Uterus (tissue), 4 donors: ENCODE data around the gene AGPAT3. TPM values are rescaled to one million over a fixed set of nuclear protein-coding genes. Genes with fewer than 3 reads are reported as not detected.

Experiments
- DNase-seq, 2 donors: peaks; one replicate each; pipeline ENCODE4 v3.0.0-alpha.2; 2019 to 2020
- H3K27ac ChIP-seq, 2 donors: fragments of 200-600 bp; sonication (generic); 1 replicate in 1 of 2; 2 replicates in 1 of 2; pipeline ENCODE4 v1.5.1; 2016 to 2018
- H3K27me3 ChIP-seq, 2 donors: fragments of 200-600 bp; sonication (generic); one replicate each; pipeline ENCODE4 v1.5.1; 2018 to 2019; ENCODE audit warnings: control low read depth in 1 of 2
- H3K36me3 ChIP-seq, 2 donors: fragments of 200-600 bp; sonication (generic); one replicate each; pipeline ENCODE4 v1.5.1; 2019; ENCODE audit warnings: control low read depth in 1 of 2
- H3K4me1 ChIP-seq, 2 donors: fragments of 200-600 bp; sonication (generic); one replicate each; pipeline ENCODE4 v1.5.1; 2018 to 2019; ENCODE audit warnings: control low read depth in 1 of 2
- H3K4me3 ChIP-seq, 2 donors: fragments of 200-600 bp; sonication (generic); 1 replicate in 1 of 2; 2 replicates in 1 of 2; pipeline ENCODE4 v1.5.1; 2018 to 2019; ENCODE audit warnings: mild to moderate bottlenecking in 1 of 2
- H3K9me3 ChIP-seq, 2 donors: fragments of 200-600 bp; sonication (generic); one replicate each; pipeline ENCODE4 v1.5.1; 2019; ENCODE audit warnings: control low read depth in 1 of 2
- POLR2A ChIP-seq, 2 donors: fragments of 450-650 bp; IDR thresholded peaks; one replicate each; pipeline ENCODE4 v1.6.1; 2016; ENCODE audit warnings: antibody characterized with exemption in 2 of 2, mild to moderate bottlenecking in 1 of 2, moderate library complexity in 1 of 2
- intact Hi-C: fragments of 100-400 bp; cut with DNase I; formaldehyde crosslinking; loops from one replicate; pipeline ENCODE4 v1.15.1; 2023; ENCODE audit warnings: low total_unique reads
- total RNA-seq, 4 donors: library from RNA; depleted of rRNA in 3 of 4; stranded (reverse); fragments of >200 nt in 3 of 4; gene quantifications; one replicate each; pipeline versions ENCODE4 v1.1.0 to v1.2.4, GENCODE V29; 2014 to 2023
- TF ChIP-seq, protein P1 (sequence below), 4 experiments: fragments of 200-600 bp in 2 of 4; fragments of 450-650 bp in 2 of 4; sonication (generic) in 2 of 4; IDR thresholded peaks; one replicate each; pipeline ENCODE4 v1.5.1; 2016 to 2019; ENCODE audit warnings: antibody characterized with exemption in 4 of 4, mild to moderate bottlenecking in 2 of 4, moderate library complexity in 1 of 4
- donor health status: DM: yes; HTN: yes; CAD: no.

AGPAT3 gene
- total RNA-seq, 4 donors from 2014 or later = 6.8 to 43.4 (median 28.4) TPM

- peak in 1 of 2 donors; percentile 18 for TF ChIP-seq POLR2A (IDR thresholded peaks at IDR 0.05)
- TF ChIP-seq, protein P1, sequence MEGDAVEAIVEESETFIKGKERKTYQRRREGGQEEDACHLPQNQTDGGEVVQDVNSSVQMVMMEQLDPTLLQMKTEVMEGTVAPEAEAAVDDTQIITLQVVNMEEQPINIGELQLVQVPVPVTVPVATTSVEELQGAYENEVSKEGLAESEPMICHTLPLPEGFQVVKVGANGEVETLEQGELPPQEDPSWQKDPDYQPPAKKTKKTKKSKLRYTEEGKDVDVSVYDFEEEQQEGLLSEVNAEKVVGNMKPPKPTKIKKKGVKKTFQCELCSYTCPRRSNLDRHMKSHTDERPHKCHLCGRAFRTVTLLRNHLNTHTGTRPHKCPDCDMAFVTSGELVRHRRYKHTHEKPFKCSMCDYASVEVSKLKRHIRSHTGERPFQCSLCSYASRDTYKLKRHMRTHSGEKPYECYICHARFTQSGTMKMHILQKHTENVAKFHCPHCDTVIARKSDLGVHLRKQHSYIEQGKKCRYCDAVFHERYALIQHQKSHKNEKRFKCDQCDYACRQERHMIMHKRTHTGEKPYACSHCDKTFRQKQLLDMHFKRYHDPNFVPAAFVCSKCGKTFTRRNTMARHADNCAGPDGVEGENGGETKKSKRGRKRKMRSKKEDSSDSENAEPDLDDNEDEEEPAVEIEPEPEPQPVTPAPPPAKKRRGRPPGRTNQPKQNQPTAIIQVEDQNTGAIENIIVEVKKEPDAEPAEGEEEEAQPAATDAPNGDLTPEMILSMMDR (IDR thresholded peaks at IDR 0.05) = no peak
- peak; percentile 40 to 52 for DNase-seq
- intact Hi-C loops = no loop called here
- Histone ChIP-seq H3K9me3 (no peaks in the 10 kb centered on the region), H3K4me3 (peak overlapping the region; percentile 66 to 96), H3K27ac (peak overlapping the region; percentile 85 to 97), H3K36me3 (no peaks in the 10 kb centered on the region), H3K27me3 (no peaks in the 10 kb centered on the region), H3K4me1 (no peaks in the 10 kb centered on the region)
These were observed 677 bp downstream of the AGPAT3 start for GRCh38 chr21:43865540-43866259.

- peak overlapping the region; percentile 85 to 97 for H3K27ac ChIP-seq
- no peaks in the 10 kb centered on the region for H3K36me3 ChIP-seq
- intact Hi-C loops = no loop called here
- no peaks in the 10 kb centered on the region for H3K9me3 ChIP-seq
- TF ChIP-seq, protein P1 (IDR thresholded peaks at IDR 0.05) = no peak
- TF ChIP-seq POLR2A (IDR thresholded peaks at IDR 0.05) = no peak
- no peaks in the 10 kb centered on the region for H3K27me3 ChIP-seq
- peak; percentile 53 to 62 for DNase-seq
- H3K4me3 ChIP-seq = peak overlapping the region; percentile 66 to 96
- no peaks in the 10 kb centered on the region for H3K4me1 ChIP-seq
These were observed 1.2 kb downstream of the AGPAT3 start for GRCh38 chr21:43866260-43866629.

GRCh38 chr21:43866659-43867331 lies 1.8 kb downstream of the AGPAT3 start:
- no peak for DNase-seq
- intact Hi-C loops = no loop called here
- Histone ChIP-seq H3K4me3 (peak overlapping the region in 1 of 2 donors; percentile 96), H3K27me3 (no peaks in the 10 kb centered on the region), H3K36me3 (no peaks in the 10 kb centered on the region), H3K27ac (peak overlapping the region; percentile 85 to 97), H3K4me1 (no peaks in the 10 kb centered on the region), H3K9me3 (no peaks in the 10 kb centered on the region)
- TF ChIP-seq POLR2A (IDR thresholded peaks at IDR 0.05) = no peak
- TF ChIP-seq, protein P1 (IDR thresholded peaks at IDR 0.05) = no peak

GRCh38 chr21:43867332-43867703 lies 2.3 kb downstream of the AGPAT3 start:
- DNase-seq = no peak
- intact Hi-C loops = no loop called here
- no peak for TF ChIP-seq POLR2A (IDR thresholded peaks at IDR 0.05)
- TF ChIP-seq, protein P1 (IDR thresholded peaks at IDR 0.05) = no peak
- Histone ChIP-seq H3K36me3 (no peaks in the 10 kb centered on the region), H3K27me3 (no peaks in the 10 kb centered on the region), H3K27ac (peak overlapping the region in 1 of 2 donors; percentile 97), H3K4me3 (no peak overlapping the region), H3K4me1 (no peaks in the 10 kb centered on the region), H3K9me3 (no peaks in the 10 kb centered on the region)

GRCh38 chr21:43867948-43868347 lies 2.9 kb downstream of the AGPAT3 start:
- intact Hi-C loops = no loop called here
- Histone ChIP-seq H3K4me1 (no peaks in the 10 kb centered on the region), H3K4me3 (no peak overlapping the region), H3K36me3 (no peaks in the 10 kb centered on the region), H3K9me3 (no peaks in the 10 kb centered on the region), H3K27me3 (no peaks in the 10 kb centered on the region), H3K27ac (no peak overlapping the region)
- TF ChIP-seq, protein P1 (IDR thresholded peaks at IDR 0.05) = no peak
- TF ChIP-seq POLR2A (IDR thresholded peaks at IDR 0.05) = no peak
- no peak for DNase-seq
